GM08714 (cell line): ENCODE measurements around the gene TIE1.

Experiments used
- H3K4me3 ChIP-seq: fragments of 200-500 bp; sonication (Bioruptor generic); 2 replicates; pipeline ENCODE4 v1.5.1; 2014; ENCODE audit warnings: mild to moderate bottlenecking, low read length, inconsistent platforms
- ZNF274 ChIP-seq: IDR thresholded peaks from 2 replicates; pipeline ENCODE4 v1.6.1; 2012; ENCODE audit warnings: mild to moderate bottlenecking, low read depth, low read length

The TIE1 gene

DNA sequence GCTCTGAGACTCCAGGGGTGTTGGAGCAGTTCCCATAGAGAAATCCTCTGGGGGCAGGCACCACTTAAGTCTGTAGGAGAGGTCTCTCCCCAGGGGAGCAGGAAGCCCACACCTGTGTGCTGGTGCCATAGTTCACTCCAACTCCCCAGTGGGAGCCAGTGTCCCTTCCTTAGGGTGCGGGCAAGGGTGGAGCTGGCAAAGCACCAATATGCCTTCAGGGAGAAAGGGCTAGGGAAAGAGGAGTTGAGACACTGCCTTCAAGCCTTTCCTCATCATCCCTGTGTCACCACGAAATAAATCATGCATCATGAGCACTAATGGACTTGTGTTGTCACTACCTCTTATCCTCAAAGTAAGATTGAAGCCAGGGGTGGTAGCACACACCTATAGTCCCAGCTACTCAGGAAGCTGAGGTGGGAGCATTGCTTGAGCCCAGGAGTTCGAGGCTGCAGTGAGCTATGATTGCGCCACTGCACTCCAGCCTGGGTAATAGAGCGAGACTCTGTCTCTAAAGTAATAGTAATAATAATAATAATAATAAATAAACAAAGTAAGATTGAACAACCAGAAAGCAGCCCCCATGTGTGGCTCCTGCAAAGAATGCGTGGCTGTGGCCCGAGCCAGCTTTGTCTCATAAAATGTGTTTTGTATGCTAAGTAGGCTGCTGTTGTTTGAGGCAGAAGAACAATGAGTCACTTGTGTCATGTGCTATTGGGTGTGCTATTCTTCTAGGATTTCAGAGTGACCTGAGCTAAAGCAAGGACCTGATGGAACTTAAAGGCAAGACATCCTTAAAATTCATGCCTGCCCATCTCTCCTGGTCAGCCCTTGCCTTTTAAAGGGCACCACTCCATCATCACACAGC lies 6.7 kb upstream of the TIE1 start:
- no peak for TF ChIP-seq ZNF274
- H3K4me3 ChIP-seq = no peak overlapping the region

DNA sequence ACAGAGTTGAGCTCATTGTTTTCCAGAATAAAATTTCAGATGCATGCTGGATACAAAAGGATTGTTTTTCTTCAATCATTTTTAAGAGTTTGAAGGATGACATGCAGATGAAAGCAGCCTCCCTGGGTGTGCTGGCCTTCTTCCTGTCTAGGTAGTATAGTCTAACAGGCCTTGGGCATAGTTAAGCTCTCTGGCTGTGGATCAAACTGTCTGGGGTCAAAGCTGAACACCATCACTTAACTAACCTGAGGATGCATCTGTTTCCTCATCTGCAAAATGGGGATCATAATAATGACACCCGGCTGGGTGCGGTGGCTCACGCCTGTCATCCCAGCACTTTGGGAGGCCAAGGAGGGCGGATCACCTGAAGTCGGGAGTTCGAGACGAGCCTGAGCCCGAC lies 6.0 kb upstream of the TIE1 start:
- TF ChIP-seq ZNF274 = no peak
- H3K4me3 ChIP-seq = no peak overlapping the region

DNA sequence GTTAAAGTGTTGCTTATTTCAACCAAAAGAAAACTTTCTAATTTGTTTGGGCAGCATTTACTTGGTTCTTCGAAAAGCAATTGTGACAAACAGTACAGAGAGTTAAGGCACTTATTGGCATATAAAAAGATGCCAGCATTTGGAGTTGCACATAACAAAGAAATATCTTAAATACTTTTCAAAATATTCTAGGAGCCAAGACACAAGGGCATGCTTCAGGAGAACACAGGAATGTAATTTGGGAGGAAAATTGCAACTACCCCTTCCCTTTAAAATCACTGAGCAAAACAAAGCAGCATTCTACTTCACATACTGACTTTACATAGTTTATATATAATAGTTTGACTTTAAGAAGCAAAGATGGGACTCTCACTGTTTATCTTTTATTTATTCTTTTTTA lies 4.6 kb upstream of the TIE1 start:
- H3K4me3 ChIP-seq = no peak overlapping the region
- TF ChIP-seq ZNF274 = no peak

DNA sequence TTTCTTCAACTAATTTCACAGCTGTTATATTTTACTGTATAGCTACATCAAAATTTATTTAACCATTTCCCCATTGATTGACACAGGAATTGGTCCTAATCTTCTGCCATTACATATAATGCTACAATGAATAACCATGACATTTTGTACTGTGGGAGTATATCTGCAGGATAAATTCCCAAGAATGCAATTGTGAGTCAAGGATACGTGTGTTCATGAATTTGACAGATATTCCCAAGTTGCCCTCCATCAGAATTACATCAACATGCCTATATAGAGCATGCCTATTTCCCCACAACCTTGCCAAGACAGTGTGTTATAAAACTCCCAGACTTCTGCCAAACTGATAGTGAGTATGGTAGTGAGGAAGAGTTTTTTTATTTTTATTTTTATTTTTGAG lies 2.7 kb upstream of the TIE1 start:
- TF ChIP-seq ZNF274 = no peak
- H3K4me3 ChIP-seq = no peak overlapping the region

DNA sequence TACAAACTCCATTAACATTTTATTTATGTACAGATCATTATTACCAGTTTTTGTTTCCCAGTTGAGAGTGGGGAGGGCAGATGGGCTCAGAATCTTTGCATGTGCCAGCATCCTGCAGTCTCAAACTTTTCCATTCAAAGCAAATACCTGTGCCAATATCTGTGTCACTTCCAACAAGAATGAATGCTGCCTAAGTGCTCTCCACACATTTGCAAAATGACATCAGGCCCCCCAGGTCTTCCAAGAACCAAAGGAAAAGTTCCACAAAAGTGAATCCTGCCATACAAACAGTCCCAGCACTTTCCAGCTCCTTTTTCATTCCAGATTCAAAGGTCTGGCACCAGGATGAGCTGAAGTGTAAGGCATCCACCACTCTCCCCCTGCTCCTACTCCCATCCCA lies 1.7 kb upstream of the TIE1 start:
- H3K4me3 ChIP-seq = no peak overlapping the region
- no peak for TF ChIP-seq ZNF274

DNA sequence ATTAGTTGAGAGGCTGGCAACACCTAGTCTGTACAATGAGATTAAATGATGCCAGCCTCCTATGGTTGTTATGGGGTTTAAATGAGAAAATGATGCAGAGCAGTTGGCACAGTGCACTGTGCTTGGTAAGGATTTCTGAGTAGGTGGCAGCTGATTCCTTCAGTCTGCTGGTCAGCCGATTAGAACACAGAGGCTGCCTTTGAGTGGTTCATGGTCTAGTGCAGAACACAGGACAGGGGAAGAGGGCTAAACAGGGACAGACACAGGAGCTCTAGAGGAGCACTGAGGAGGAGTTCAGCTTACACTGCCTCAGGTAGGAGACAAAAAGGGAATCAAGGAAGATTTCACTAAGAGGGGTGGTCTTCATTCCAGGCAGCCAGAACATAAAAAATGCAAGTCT lies 1.4 kb downstream of the TIE1 start:
- H3K4me3 ChIP-seq = no peak overlapping the region
- no peak for TF ChIP-seq ZNF274

DNA sequence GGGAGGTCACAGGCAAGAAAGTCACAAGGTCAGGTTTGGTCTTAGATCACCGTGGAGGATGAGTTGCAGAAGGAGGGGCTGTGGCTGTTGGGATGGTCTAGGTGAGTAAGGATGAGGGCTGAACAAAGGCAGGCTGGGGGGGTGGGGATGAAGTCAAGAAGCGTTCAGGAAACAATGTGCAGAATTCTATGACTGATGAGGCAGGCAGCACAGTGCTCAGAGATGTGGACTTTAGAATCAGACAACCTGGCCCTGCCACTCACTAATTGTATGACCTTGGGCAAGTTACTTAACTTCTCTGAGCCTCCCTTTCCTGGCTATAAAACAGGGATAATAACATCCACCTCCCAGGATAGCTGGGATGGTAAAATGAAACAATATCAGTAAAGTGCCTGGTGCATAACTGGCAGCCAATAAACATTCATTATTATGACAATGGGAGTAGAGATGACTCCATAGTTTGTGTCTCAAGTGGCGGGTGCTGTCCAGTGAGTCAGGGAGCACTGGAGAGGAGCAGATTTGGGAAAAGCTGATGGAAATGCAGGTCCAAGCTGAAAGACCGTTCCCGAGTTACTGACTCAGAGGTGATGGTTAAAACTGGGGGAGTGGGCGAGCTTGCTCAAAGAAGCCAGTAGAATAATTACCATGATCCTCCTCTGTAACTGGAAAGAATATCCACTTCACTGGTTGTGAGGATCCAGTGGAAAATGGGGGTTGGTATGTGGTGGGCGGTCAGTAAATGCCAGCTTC lies 2.1 kb downstream of the TIE1 start:
- no peak for TF ChIP-seq ZNF274
- no peak overlapping the region for H3K4me3 ChIP-seq

DNA sequence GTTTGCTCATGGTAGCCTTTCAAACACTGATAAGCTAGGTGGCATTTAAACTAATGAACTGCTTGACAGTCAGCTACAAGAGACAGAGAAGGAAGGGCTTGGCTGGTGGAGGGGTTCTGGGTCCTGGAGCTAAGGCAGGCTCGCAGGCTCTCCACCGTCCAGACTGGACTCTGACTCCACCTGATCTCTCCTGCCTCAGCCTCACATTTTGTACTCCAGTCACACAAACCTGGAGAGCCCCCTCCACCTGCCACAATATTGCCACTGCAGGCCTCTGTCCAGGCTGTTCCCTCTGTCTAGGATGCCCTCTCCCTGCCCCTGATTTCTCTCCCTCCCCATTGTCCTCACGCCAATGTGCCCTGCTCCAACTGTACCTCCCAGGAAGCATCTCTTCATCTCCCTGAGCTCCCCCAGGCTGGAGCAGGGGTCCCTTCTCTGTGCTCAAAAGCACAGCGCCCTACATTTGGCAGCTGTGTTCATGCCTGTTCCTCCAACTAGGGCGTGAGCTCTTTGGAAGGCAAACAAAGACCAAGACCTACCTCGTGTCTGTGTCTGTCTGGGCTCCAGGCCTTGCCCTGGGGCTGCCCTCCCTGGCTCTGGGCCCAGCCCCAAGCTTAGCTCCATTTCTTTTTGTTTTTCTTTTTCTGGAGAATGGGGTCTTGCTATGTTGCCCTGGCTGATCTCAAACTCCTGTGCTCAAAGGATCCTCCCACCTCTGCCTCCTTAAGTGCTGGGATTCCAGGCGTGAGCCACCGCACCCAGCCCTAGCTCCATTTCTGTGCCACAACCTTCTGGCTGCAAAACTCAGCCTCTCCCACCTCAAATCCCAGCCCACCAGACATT lies 2.9 kb downstream of the TIE1 start:
- no peak for TF ChIP-seq ZNF274
- no peak overlapping the region for H3K4me3 ChIP-seq

DNA sequence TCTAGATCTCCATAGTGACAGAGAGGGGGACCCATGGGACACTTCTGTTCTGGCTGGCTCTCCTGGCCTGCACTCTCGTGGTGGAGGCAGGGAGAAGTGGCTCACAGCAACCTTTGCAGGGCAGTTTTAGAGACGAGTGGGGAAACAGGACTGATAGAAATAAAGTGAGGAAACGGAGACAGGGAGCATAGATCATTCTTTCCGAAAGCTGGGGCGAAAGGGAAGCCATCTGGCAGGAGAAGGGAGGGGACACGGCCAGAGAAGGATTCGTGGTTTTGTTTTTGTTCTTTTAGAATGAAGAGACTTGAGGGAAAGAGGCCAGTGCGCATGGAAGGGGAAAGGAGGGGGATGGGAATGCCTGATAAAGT lies 3.5 kb downstream of the TIE1 start:
- H3K4me3 ChIP-seq = no peak overlapping the region
- no peak for TF ChIP-seq ZNF274

DNA sequence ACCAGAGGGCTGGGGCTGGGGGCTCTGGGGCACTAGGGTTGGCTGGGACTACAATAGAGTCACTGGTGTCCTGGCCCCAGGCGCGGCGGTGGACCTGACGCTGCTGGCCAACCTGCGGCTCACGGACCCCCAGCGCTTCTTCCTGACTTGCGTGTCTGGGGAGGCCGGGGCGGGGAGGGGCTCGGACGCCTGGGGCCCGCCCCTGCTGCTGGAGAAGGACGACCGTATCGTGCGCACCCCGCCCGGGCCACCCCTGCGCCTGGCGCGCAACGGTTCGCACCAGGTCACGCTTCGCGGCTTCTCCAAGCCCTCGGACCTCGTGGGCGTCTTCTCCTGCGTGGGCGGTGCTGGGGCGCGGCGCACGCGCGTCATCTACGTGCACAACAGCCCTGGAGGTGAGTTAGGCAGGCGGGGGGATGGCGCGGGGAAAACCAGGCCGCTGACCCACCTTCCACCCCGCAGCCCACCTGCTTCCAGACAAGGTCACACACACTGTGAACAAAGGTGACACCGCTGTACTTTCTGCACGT lies 4.1 kb downstream of the TIE1 start:
- TF ChIP-seq ZNF274 = no peak
- H3K4me3 ChIP-seq = no peak overlapping the region

DNA sequence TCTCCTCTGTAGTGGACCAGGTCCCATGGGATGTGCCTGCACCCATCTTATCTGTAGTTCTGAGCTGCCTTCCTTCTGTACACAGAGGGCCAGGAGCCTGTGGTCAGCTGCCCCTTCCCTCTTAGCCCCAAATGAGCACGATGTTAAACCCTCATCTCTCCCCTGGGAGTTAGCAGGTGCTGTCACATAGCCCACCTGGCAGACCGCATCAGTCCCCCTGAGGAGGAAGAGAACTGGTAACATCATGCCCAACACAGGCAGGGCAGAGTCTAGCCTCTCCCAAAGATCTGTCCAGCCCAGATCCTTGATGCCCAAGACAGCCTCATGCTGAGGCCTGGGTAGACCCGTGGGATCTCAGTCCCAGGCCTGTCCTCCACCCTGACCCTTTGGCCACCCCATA lies 4.7 kb downstream of the TIE1 start:
- TF ChIP-seq ZNF274 = no peak
- H3K4me3 ChIP-seq = no peak overlapping the region

DNA sequence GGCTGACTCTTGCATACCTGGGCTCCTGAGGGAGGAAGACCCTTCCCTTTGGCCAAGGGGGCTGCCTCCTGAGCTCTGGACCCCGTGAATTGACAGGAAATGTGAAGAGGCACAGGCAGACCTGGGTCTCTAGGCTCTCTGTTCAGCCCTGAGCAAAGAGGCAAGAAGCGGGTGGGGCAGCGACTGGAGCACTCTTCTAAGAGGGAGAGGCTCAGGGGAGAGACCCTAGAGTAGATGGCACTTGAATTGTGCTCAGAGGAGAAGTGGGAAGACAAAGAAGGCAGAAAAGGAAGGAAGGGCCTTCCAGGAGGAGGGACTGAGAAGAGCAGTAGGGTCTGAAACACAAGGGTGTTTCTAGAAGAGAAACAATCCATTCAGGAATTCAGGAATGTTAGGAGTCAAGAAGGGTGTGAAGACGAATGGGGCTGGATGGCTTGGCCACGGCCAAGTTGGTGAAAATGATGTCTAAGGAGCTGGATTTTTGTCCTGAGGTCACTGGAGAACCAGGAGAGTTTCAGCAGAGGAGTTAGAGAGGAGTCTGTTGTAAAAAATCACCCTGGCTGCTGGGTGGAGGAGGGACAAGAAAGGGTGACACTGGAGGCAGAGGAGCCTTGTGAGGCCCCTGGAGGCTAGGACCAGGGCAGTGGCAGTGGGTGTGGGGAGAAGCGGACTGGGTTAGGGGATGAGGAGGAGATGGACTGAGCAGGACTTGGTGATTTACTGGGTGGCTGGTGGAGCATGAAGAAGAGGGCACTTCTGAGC lies 5.3 kb downstream of the TIE1 start:
- TF ChIP-seq ZNF274 = no peak
- H3K4me3 ChIP-seq = no peak overlapping the region

DNA sequence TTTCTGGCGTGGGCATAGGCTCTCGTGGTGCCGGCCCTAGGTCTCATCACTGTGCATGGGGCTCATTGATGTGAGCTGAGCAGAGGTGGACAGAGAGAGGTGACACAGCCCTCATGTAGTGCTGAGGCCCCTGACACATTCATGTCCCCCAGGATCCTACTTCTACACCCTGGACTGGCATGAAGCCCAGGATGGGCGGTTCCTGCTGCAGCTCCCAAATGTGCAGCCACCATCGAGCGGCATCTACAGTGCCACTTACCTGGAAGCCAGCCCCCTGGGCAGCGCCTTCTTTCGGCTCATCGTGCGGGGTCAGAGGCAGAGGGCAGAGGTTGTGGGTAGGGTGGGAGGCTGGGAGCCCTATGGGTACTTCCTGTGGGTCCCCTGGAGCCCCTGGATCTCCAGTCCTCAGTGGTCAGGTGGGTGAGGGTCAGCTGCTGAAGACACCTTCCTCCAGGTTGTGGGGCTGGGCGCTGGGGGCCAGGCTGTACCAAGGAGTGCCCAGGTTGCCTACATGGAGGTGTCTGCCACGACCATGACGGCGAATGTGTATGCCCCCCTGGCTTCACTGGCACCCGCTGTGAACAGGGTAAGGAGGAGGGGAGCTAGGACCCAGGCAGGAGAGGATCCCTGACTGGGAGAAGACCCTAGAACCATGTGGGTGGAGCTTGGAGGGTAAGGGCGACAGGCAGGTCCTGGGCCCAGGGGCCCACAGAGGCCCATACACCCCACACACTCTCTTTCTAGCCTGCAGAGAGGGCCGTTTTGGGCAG lies 6.1 kb downstream of the TIE1 start:
- no peak for TF ChIP-seq ZNF274
- H3K4me3 ChIP-seq = no peak overlapping the region
